Fibroblast of lung (primary cell): ENCODE measurements around the gene KIF2A. TPM values are rescaled to one million over a fixed set of nuclear protein-coding genes. Genes with fewer than 3 reads are reported as not detected.

ENCODE experiments used
- DNase-seq, 2 donors: peaks; one replicate each; pipeline versions ENCODE4 v3.0.0 to v3.0.0-alpha.2; 2010; ENCODE audit warnings: low read depth in 2 of 2
- H2AFZ ChIP-seq: 2 replicates; pipeline ENCODE4 v1.5.1; 2012; ENCODE audit warnings: low read length, control low read depth, inconsistent platforms
- H3K27ac ChIP-seq: 2 replicates; pipeline ENCODE4 v1.5.1; 2011; ENCODE audit warnings: low read length, control low read depth; ENCODE audit not compliant: insufficient read depth
- H3K27me3 ChIP-seq: 2 replicates; pipeline ENCODE4 v1.5.1; 2011; ENCODE audit warnings: mild to moderate bottlenecking, low read length; ENCODE audit not compliant: control insufficient read depth, insufficient read depth
- H3K36me3 ChIP-seq: 2 replicates; pipeline ENCODE4 v1.5.1; 2011; ENCODE audit warnings: low read length; ENCODE audit not compliant: control insufficient read depth, insufficient read depth
- H3K4me1 ChIP-seq: 2 replicates; pipeline ENCODE4 v1.5.1; 2011; ENCODE audit warnings: low read length; ENCODE audit not compliant: control insufficient read depth, insufficient read depth; ENCODE audit errors: extremely low read depth
- H3K4me2 ChIP-seq: 2 replicates; pipeline ENCODE4 v1.5.1; 2011; ENCODE audit warnings: low read length, control low read depth; ENCODE audit not compliant: insufficient read depth; ENCODE audit errors: extremely low read depth
- H3K4me3 ChIP-seq, 4 experiments: fragments of 200-600 bp in 1 of 4; sonication (generic) in 1 of 4; replicated peaks in 1 of 4; 2 replicates each; pipeline ENCODE4 v1.5.1; 2011 to 2016; ENCODE audit warnings: low read length in 4 of 4, low read depth in 3 of 4, mild to moderate bottlenecking in 3 of 4, control low read depth in 2 of 4, inconsistent platforms in 1 of 4, mixed read lengths in 1 of 4; ENCODE audit not compliant: insufficient read depth in 1 of 4; ENCODE audit errors: control extremely low read depth in 1 of 4
- H3K79me2 ChIP-seq: 2 replicates; pipeline ENCODE4 v1.5.1; 2012; ENCODE audit warnings: mild to moderate bottlenecking, low read length, inconsistent platforms; ENCODE audit not compliant: control insufficient read depth, insufficient read depth
- H3K9ac ChIP-seq: 2 replicates; pipeline ENCODE4 v1.5.1; 2011; ENCODE audit warnings: mild to moderate bottlenecking, low read length, control low read depth; ENCODE audit not compliant: insufficient read depth
- H3K9me3 ChIP-seq: 2 replicates; pipeline ENCODE4 v1.5.1; 2012; ENCODE audit warnings: low read depth, low read length; ENCODE audit not compliant: control insufficient read depth, insufficient read depth
- H4K20me1 ChIP-seq: 2 replicates; pipeline ENCODE4 v1.5.1; 2011; ENCODE audit warnings: low read length; ENCODE audit not compliant: control insufficient read depth, insufficient read depth; ENCODE audit errors: extremely low read depth
- EZH2 ChIP-seq: IDR thresholded peaks from 2 replicates; pipeline ENCODE4 v1.5.1; 2012; ENCODE audit warnings: low read length, control low read depth, mild to moderate bottlenecking; ENCODE audit errors: missing control alignments
- polyA plus RNA-seq, 2 donors: library from polyadenylated mRNA; depleted of rRNA in 1 of 2; stranded (reverse) in 1 of 2; unstranded in 1 of 2; fragments of >200 nt; gene quantifications; 2 replicates each; pipeline ENCODE4 v1.2.1, GENCODE V29; 2011 to 2012; ENCODE audit warnings: missing spikeins in 1 of 2
- total RNA-seq: library from RNA; depleted of rRNA; stranded (reverse); fragments of >200 nt; gene quantifications from 2 replicates; pipeline ENCODE4 v1.2.1, GENCODE V29; 2014
- TF ChIP-seq, protein P1 (sequence below), 2 donors: IDR thresholded peaks in 1 of 2; conservative IDR thresholded peaks in 1 of 2; 1 replicate in 1 of 2; 2 replicates in 1 of 2; pipeline ENCODE4 v1.5.1; 2011 to 2012; ENCODE audit warnings: low read length in 2 of 2, control low read depth in 1 of 2, inconsistent platforms in 1 of 2, low read depth in 1 of 2, mild to moderate bottlenecking in 1 of 2

KIF2A gene
- total and polyA plus RNA-seq, 2 donors (not counting 1 experiment from before 2014, with no cell fraction given), result 43.7 to 59.3 TPM

GRCh38 chr5:62310426-62311143, 4.6 kb downstream of the KIF2A start:
- H2AFZ ChIP-seq, result no peak overlapping the region
- DNase-seq, result no peak
- H3K4me3 ChIP-seq, result no peak overlapping the region
- no peak overlapping the region for H3K9ac ChIP-seq
- peaks cover 2% of the 10 kb centered on the region for H3K4me1 ChIP-seq
- no peaks in the 10 kb centered on the region for H4K20me1 ChIP-seq
- H3K79me2 ChIP-seq, result peaks cover 90% of the 10 kb centered on the region
- no peaks in the 10 kb centered on the region for H3K9me3 ChIP-seq
- peak overlapping the region; percentile 25 for H3K4me2 ChIP-seq
- no peak overlapping the region for H3K27ac ChIP-seq
- H3K27me3 ChIP-seq, result no peaks in the 10 kb centered on the region
- no peaks in the 10 kb centered on the region for H3K36me3 ChIP-seq
- TF ChIP-seq EZH2, result no peak
- TF ChIP-seq, protein P1, sequence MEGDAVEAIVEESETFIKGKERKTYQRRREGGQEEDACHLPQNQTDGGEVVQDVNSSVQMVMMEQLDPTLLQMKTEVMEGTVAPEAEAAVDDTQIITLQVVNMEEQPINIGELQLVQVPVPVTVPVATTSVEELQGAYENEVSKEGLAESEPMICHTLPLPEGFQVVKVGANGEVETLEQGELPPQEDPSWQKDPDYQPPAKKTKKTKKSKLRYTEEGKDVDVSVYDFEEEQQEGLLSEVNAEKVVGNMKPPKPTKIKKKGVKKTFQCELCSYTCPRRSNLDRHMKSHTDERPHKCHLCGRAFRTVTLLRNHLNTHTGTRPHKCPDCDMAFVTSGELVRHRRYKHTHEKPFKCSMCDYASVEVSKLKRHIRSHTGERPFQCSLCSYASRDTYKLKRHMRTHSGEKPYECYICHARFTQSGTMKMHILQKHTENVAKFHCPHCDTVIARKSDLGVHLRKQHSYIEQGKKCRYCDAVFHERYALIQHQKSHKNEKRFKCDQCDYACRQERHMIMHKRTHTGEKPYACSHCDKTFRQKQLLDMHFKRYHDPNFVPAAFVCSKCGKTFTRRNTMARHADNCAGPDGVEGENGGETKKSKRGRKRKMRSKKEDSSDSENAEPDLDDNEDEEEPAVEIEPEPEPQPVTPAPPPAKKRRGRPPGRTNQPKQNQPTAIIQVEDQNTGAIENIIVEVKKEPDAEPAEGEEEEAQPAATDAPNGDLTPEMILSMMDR (conservative IDR thresholded peaks at IDR 0.05 in 1 of 2, IDR thresholded peaks at IDR 0.05 in 1 of 2; ENCODE audit: low read depth in 1 of 2, low read length in 2 of 2), result no peak

DNA sequence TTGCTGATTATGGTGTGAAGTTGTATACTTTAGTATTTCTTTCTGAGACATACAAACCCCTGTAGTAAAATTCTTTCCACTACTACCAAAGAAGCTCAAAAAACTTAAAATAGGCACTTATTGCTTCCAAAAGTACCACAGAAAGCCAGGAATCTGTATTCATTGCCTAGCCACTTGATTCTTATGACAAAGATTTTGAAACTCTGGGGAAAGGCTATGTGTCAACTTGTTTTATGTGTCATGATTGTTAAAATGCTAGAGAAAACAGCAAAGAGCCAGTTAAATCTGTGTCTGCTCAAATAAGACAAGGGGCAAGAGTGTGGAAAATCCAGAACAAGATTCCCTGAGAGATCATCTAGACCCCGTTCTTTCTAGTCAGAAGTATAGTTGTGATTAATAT, 6.0 kb downstream of the KIF2A start:
- Histone ChIP-seq H3K36me3 (no peaks in the 10 kb centered on the region), H3K4me2 (no peak overlapping the region), H3K9ac (no peak overlapping the region), H3K27ac (no peak overlapping the region), H3K27me3 (no peaks in the 10 kb centered on the region), H3K4me1 (peaks cover 2% of the 10 kb centered on the region), H2AFZ (no peak overlapping the region), H4K20me1 (no peaks in the 10 kb centered on the region), H3K9me3 (no peaks in the 10 kb centered on the region), H3K4me3 (no peak overlapping the region), H3K79me2 (peaks cover 95% of the 10 kb centered on the region)
- TF ChIP-seq, protein P1 (conservative IDR thresholded peaks at IDR 0.05 in 1 of 2, IDR thresholded peaks at IDR 0.05 in 1 of 2; ENCODE audit: low read depth in 1 of 2, low read length in 2 of 2), result no peak
- no peak for TF ChIP-seq EZH2
- DNase-seq, result peak in 1 of 2 donors; percentile 13

DNA sequence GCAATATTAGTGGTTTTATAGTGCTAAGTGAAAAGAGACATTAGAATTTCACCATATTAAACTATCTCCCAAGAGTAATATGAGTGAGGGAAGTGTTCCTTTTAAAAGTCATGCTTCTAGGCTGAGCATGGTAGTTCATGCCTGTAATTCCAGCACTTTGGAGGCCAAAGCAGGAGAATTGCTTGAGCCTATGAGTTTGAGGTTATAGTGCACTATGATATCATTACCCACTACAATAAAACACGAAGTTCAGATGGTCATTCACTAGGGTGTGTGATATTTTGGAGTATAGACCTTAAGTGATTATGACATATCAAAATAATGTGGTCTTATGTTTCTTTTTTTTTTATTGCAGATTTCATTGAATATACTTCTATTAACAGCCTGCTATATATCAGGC, 6.7 kb downstream of the KIF2A start:
- no peaks in the 10 kb centered on the region for H4K20me1 ChIP-seq

More for the DNA sequence above, 6.7 kb downstream of the KIF2A start:
- no peak overlapping the region for H3K27ac ChIP-seq
- TF ChIP-seq, protein P1 (conservative IDR thresholded peaks at IDR 0.05 in 1 of 2, IDR thresholded peaks at IDR 0.05 in 1 of 2; ENCODE audit: low read depth in 1 of 2, low read length in 2 of 2), result no peak
- no peak for TF ChIP-seq EZH2
- H3K4me1 ChIP-seq, result peaks cover 2% of the 10 kb centered on the region
- H3K27me3 ChIP-seq, result no peaks in the 10 kb centered on the region
- no peak overlapping the region for H3K4me2 ChIP-seq
- DNase-seq, result no peak
- H3K4me3 ChIP-seq, result no peak overlapping the region
- H3K36me3 ChIP-seq, result no peaks in the 10 kb centered on the region
- H3K9ac ChIP-seq, result no peak overlapping the region
- peaks cover 95% of the 10 kb centered on the region for H3K79me2 ChIP-seq
- H3K9me3 ChIP-seq, result no peaks in the 10 kb centered on the region
- H2AFZ ChIP-seq, result no peak overlapping the region
